HG02610 (cell line): ENCODE results near the gene CD200R1L.

Experiments used
- ATAC-seq: cut with Tn5 transposase; IDR thresholded peaks from one replicate; pipeline ENCODE4 v1.9.1; 2021; ENCODE audit warnings: mild to moderate bottlenecking, moderate library complexity; ENCODE audit not compliant: unreplicated experiment

Gene CD200R1L

DNA sequence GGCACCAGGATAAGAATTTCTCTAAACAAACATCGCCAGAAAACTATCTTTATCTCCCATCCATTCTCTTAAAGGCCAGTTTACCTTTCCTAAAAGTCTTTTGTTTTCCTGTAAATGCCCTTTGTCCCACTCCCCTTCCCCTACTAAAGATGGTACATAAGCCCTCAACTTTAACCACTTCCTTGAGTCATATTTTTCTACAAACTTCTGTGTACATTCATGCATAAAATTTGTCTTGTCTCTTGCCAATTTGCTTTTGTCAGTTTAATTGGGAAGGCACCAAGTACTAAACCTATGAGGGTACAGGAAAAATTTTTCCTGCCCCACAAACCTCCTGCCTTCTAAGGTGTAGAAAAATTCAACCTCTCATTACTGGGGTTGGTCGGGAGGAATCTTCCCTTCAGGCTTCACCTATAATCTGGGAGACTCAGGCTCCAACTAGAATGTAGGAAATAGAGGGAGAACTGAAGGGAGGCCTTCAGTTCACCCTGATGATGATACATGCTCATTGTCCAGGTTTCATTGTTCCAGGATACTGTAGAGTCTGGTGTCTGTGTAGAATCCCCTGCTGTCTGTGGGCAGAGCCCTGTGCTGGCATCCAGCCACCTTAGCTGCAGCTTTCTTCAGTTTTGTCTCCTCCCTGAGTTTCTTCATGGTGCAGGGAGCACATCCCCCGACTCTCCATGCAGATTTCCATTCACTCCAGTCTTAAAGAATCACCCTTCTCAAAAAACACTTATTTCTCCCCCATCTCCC is 53.2 kb downstream of the CD200R1L start:
- ATAC-seq = no peak

DNA sequence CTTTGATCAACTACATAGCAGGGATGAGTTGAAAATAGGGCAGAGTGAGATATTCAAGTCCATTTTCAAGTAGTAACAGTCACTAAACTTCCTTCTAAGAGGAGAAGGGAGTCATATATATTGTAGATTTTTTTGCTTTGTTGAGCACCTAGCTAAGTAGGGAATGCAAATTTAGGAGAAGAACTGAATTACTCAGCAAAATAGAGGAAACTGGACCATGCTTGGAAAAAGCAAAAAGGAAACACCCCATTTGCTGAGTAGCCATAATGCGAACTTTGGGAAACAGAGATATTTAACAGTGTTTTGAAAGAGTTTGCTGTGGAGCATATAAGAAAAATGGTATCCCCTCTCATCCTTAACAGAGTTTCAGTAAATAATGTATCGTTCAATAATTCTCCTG is 54.9 kb downstream of the CD200R1L start:
- ATAC-seq = no peak

DNA sequence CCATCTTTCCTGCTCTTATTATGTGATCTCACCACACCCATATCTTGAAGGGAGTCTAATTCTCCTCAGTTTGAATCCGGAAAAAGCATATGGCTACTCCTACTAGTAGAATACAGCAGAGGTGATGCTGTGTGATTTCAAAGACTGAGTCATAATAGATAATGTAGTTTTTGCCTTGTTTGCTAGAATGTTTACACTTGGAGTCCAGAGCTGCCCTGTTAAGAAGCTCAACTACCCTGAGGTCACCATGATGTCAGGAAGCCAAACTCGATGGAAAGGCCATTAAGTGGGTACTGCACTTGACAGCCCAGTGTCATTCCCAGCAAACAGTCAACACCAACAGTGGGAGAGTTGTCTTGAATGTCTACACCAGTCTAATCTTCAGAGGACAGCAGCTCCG is 56.9 kb downstream of the CD200R1L start:
- ATAC-seq = no peak

DNA sequence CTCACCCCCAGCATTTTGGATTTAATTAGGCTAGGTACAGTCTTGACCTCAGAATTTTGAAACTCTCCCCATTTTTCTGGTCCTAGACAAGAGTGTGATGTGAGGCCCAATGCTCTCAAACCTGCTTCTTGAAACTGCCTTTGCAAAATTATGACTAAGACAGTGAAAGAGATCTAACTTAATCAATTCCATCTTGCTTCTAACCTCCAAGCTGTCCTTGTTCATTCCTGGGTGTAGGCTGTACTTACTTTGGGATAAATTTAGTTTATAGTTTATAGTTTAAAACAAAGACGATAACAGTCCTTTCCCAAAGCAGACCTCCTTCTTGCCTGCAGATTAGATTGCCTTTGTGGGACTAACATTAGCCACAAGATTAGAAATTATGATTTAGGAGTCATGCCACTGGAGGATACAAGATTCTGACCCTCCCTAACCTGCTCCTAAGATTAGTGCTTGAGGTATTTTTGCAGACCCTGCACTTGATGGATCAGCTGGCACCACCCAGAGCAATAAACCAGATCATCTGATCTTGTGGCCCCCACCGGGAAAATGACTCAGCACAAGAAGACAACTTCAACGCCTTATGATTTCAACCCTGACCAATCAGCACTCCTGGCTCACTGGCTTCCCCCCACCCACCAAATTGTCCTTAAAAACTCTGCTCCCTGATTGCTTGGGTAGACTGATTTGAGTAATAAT is 59.6 kb downstream of the CD200R1L start:
- no peak for ATAC-seq

DNA sequence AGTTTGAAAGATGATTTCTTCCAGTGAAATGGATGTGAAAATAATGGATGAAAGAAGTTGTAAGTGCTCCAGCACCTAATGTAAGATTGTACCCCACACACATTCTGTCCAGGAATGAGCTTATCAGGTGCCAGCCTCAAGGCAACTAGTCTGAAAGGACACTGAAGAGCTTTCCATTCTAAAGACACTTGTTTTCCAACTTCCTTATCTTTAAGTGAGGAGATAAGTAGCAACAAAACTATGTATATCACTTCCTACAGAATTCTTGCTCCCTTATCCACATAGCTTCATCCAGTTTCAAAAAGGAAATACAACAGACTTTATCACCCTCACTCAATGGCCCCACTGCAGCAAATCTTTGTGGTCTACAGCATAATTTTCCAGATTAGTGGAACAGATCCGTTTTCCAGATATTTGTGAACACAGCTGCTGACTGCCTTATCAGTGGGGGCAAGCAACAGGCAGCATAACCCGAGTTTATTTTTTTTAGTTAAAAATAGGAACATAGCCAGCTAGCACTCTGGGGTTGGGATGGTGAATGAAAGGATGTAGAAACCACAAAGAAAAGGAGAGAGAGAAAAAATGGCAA is 60.6 kb downstream of the CD200R1L start:
- ATAC-seq = no peak

DNA sequence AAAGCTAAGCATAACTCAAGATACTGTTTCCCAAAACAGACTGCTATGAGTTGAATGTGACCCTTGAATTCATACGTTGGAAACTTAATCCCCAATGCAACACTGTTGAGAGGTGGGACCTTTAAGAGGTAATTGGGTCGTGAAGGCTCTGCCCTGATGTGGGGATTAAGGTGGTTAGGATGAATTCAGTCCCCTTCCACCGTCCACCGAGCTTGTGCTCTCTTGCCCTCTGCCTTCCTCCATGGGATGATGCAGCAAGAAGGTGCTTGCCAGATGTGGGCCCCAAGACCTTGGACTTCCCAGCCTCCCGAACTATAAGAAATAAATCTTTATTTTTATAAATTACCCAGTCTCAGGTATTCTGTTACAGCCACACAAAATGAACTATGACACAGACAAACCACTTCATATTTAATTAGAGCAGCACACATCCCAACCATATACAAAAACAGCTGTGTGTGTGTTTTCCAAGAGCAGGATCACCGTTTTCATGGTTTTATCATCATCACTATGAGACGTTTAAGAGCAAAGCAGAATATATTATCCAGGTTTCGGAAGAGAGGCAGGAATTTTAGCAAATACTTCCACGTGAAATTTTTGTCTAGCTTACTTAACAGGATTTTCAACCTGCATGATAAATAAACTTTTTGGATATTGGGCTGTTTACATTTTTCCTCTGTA is 61.2 kb downstream of the CD200R1L start:
- no peak for ATAC-seq

DNA sequence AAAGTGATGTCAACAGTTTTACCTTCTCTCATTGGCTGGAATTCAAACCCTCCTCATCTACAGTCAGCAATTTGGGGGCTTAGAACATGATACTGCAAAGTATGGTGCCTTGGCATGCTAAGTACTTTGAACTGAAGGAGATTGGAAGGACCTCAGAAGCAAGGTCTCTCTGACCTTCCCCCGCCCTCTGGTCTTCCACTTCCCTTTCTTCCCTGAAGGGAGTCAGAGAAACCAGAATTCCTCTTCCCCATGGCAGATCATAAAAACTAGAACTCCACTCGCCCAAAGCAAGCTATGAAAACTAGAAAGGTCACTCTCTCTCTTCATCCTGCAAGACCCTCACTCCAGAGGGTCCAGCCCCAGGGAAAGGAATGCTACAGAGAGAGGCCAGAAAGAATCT is 64.2 kb downstream of the CD200R1L start:
- no peak for ATAC-seq

DNA sequence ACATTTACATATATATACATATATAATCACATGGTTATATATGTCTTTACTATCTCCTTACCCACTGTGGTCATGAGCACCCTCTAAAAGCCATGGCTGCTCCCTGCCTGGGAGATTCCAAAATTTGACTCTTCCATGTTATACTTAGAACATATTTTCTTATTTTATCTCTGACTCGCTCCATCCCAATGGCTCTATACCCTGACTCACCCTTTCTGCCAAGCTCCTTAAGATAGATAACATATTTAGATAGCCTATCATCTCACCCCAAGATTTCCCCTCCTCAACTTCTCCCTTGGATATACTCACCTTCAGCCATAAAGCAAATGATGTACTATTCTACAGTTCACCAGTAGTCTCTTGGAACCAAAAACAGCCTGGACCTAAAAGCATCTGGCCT is 65.1 kb downstream of the CD200R1L start:
- no peak for ATAC-seq

DNA sequence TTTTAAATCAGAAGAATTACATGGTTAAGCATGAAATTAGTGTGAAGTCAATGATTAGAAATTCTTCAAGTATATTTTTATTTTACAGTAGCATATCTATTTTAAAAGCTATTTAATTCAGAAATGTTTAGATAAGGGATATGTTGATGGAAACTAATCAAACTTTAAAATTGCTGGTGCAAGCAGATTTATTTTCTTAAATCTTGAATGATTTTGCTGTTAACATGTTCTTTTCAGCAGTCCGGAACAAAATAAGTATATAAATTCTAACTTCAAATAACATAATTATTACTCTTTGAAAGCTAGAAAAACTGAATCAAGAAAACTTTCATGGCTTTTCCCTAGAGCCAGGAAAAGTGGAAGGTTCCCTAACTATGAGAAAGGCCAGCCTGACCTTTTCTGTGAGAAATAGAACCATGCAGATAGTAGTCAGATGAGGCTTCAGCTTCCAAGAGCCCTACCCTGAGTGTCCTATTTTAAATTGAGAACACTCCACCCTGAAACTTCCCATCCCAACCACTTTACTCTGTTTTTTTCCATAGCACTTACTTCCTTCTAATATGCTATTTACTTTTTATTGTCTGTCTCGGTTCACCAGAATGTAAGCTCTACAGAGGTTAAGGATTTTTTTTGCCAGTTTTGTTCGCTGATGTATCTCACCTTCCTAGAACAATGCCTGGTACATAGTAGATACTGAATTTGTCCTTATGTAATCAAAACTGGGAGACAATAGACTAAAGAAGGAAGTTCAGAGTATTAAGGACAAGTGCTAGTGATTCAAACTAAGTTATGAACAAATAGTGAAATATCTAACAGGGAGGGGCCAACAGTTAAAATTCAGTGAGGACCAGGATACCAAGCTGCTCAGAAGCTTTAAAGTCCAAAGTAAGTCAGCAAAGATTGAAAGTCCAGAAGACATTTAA is 66.8 kb downstream of the CD200R1L start:
- ATAC-seq = no peak

DNA sequence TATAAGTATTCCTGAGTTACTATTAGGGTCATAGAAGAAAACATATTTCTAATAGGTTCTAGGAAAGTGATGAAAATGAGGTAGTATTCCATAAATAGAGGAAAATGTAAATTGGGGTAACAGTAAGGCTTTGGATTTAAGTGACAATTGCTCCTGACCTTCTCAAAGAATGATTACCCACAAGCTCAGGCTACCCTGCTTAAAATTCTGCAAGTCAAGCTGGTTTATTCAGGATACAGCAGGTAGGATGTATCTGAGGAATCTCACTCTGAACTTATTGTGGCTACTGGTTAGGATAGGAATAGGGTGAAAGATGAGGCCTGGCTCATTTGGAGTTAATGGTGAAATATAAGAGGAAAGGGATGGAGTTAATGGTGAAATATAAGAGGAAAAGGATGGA is 67.7 kb downstream of the CD200R1L start:
- no peak for ATAC-seq

DNA sequence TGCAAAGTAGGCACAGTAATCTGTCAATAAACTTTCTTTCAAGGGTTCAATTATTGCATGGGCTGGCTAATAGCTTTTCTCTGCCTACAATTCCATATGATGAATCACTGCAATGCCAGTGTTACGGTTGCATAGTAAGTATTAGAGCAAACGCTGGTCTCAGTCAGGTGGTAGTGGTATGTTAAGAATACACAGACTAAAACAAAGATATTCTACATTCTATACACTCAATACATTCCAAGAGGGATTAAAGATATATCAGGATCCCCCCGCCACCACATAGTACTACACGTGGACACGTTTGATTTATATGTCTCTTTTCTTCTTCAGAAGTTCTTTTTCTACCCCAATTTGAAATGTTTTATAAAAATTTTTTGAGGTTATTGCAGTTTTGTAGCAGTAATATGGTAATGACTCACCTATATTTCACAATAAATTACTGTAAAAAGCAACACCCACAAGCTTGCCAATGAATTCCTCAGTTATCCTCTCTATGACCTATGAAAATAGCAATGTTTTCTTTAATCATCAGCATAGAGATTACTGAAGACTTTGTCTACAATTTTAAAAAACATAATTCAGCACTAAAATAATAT is 68.2 kb downstream of the CD200R1L start:
- ATAC-seq = no peak

DNA sequence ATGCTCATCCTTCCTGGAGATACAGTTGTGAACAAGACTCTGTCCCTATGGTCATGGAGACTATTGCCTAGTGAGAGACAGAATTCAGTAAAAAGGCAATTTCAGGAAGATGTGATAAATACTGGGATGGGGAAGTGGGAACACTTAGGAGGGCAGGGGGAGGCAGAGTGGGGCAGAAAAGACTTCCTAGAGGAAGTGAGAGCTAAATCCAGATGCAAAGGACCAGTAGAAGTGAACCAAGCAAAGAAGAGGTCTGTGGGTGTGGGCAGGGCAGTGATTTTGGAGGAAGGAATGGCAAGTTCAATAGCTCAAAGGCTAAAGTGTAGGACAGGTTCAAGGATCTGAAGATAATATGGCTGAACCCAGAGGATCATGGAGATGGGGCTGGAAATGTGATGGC is 68.9 kb downstream of the CD200R1L start:
- no peak for ATAC-seq

DNA sequence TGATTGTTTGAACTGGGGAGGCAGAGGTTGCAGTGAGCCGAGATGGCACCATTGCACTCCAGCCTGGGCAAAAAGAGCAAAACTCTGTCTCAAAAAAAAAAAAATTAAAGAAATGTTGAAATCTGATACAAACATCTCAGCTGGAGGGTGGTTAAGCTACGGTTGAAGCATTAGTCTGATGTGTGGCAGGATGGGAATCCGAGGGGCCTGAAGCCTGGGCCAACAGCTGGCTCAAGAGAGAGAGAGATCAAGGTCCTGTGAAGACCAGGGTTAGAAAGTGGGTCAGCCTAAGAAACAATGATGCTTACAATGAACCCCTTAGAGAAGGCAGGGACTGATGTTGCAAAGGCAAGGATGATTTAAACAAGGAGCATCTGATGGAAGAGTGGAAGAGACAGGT is 69.8 kb downstream of the CD200R1L start:
- ATAC-seq = no peak

DNA sequence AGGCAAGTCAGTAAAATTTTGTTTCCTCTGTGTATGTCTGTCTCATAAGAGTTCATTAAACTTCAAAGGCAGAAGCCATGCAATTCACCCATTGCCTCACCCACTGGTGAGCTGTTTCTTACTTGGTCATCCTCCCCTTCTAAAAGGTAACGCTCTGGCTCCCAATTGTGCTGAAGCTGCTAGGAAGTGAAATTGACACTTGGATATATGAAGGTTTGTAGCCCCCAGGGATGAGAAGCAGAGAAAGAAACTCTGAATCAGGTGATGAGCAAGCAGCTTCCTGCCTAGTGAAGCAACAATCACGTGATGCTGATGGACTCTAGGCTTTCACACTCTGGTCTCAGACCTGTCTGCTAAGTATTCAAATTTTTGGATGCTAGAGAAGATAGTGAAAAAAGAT is 70.7 kb downstream of the CD200R1L start:
- no peak for ATAC-seq

DNA sequence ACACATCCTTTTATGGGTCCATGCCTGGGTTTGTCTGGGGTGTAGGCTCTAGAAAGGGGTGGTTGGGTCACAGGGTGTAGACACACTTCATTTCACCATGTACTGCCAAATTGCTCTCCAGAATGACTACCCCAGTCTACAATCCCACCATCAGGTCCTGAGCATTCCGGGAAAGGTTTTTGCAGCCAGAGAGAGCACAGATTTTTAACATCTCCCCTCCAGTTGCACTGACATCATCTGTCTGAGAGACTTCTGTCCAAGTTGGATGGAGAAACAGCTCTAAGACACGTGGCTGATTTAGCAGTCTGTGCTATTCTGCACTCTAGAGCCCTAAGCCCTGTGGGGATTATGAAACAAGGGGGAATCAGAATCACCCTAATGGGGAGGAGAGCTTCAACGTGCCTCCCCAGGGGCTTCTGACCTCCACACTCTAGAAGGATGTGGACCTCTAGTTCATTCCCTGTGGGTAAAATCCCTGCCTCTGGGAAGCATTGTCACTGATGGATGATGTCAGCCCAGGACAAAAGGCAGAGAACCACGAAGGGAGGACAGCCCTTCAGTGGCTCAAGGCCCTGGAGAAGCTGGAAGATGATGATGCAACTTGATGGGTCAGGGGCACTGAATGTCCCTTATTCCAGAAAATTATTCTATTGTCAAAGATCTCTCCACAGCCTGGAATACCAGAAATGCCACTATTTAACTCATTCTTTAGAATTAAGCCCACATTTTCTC is 71.5 kb downstream of the CD200R1L start:
- no peak for ATAC-seq

DNA sequence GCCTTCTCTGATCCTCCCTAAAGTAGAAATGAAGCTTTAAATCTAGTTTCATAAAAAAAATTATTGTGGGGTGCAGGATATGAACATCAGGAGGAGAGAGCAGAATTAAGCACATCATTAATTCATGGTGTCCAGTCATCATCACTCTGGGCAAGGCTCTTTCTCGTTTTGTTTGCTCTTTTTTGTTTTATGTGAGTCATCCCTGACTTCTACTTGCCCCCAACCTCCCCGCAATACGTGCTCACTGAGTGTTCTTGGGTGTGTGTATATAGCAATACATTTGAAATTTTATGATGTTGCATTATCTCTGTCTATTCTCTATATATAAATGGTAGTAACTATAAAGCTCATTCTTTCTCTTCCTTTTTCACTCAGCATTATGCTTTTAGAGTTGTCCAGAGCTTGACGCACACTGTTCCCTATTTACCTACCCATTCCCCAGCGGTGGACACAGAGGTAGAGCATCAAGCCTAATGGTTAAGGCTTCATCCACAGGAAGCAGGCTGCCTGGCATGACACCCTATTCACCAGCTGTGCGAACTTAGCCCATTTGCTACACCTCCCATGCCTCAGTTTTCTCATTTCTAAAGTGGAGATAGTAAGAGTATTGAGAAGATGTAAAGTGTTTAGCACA is 72.3 kb downstream of the CD200R1L start:
- ATAC-seq = no peak

DNA sequence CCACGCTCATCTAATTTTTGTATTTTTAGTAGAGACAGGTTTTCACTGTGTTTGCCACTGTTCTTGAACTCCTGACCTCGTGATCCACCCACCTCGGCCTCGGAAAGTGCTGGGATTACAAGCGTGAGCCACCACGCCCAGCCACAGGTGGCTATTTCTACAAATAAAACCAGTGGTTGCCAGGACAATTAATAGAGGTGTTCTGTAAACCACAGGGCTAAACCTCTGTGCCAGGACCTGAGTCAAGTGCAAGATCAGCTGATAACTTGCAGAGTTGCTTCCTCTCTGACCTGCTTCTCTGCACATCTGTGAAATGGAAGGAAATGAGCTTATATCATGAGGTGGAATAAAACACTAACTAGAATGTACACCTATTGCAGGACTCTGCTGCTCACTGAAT is 72.8 kb downstream of the CD200R1L start:
- no peak for ATAC-seq

DNA sequence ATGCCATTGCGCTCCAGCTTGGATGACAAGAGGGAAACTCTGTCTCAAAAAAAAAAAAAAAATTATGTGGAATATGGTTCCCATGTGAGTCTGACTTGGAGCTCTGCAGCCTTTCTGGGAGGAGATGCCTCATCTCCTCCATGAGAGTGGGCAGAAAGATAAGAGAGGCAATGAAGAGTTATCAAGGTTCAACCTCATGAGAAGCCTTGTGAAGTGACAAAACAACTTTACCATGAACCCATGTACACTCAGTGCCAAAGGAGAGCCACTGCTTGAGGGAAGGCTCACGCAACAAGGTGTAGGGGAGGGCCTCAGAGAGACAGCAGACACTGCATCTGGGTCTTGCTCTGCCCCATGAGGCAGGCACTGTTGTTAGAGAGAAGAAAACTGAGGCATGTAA is 75.7 kb downstream of the CD200R1L start:
- ATAC-seq = no peak

DNA sequence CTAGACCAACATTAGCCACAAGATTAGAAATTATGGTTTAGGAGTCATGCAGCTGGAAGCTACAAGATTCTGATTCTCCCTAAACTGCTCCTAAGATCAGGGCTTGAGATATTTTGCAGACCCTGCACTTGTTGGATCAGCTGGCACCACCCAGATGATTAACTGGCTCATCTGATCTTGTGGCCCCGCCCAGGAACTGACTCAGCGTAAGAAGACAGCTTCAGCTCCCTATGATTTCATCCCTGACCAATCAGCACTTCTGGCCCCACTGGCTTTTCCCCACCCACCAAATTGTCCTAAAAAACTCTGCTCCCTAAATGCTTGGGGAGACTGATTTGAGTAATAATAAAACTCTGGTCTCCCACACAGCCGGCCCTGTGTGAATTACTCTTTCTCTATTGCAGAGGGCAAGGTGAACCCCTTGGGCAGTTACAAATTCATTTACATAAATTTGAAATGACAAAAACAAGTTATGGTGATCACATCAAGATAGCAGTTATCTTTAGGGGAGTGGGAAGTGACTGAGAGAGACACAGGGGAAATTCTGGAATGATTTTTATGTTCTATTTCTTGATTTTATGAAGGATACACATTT is 76.5 kb downstream of the CD200R1L start:
- ATAC-seq = no peak
